AML-193 (cell line): Measurements from ENCODE around the gene ADK.
"Not testable (repeated sequence)": the region's sequence is repeated elsewhere in the genome, so short reads cannot be mapped to it uniquely, and the experiment has no call there.

Experiments used
- DNase-seq, 2 experiments: peaks; one replicate each; lab custom pipeline; 2025; lab: John Stamatoyannopoulos, UW

ADK gene

GRCh38 chr10:74425456-74426001, 274.5 kb downstream of the ADK start:
- no peak for DNase-seq

GRCh38 chr10:74431816-74432215, 280.8 kb downstream of the ADK start:
- DNase-seq: no peak

- no peak for DNase-seq
Measured at GRCh38 chr10:74432841-74433594, 282.0 kb downstream of the ADK start.

DNA sequence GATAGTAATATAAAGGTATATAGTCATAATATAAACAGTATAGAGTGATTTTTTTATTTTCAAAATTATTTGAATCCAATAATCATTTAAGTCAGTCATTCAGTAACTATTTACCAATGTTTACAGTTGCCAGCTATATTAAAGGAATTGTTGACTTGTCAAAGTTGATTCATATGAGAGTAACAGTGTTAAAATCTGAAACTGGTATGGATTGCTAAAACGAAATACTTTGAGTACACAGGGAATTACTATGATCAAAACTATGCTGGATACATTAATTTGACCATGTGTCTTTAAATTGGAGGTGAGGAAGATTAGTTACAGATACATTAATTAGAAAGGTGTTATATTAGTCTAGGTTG, 282.6 kb downstream of the ADK start:
- no peak for DNase-seq

GRCh38 chr10:74433993-74434392, 283.0 kb downstream of the ADK start:
- no peak for DNase-seq

DNA sequence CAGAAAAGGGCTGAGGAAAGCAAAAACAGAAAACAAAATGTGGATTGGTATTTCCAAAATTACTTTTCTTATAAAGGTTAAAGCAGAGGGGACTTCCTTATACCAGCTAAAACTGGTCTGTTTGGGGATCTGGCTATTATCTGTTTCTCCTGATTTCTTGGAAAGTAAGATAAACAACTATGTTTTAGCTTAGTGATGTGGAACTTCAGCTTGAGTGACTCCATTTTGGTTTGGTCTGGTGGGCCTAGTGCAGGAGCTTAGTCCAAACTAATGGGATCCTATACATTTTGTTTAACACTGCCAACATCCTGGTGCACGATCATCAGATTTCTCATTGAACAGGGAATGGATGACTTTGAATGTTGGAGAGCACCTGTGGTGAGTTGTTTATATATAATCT, 283.5 kb downstream of the ADK start:
- no peak for DNase-seq

- DNase-seq: no peak
Measured at GRCh38 chr10:74436523-74437170, 285.6 kb downstream of the ADK start.

DNA sequence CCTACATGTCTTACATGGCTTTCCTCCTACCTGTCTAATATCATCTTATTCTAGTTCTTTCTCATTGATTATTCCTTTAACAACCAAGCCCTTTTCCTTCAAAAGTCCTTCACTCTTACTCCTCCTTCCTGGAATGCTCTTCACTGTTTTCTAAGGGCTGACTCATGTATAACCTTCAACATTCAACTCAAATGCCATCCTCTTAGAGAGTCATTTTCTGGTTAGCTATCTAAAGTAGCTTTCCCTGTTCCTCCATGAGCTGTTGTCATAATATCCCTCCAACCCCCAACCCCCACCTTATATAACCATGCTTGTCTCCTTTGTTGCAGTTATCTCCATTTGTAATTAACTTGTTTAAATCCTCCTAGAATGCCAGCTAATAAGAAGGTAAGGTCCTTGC, 286.8 kb downstream of the ADK start:
- DNase-seq: no peak

DNA sequence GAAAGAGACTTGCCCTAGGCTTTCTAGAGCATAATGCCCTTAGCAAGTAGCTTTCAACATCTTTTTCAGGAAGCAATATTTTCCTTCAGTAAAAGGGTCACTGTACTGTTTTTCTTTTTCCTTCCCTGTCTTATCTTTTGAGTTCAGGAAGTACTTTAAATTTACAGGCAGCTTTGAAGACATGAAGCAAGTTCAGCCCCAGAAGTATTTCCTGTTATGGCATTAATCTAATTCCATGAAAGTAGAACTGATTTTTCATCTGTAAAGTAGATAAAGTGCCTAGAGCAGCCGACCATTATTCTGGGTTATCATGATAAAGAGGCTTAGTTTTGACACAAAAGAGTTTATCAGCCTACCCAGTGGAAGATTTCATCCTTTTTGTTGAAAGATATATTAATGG, 288.2 kb downstream of the ADK start:
- no peak for DNase-seq

DNA sequence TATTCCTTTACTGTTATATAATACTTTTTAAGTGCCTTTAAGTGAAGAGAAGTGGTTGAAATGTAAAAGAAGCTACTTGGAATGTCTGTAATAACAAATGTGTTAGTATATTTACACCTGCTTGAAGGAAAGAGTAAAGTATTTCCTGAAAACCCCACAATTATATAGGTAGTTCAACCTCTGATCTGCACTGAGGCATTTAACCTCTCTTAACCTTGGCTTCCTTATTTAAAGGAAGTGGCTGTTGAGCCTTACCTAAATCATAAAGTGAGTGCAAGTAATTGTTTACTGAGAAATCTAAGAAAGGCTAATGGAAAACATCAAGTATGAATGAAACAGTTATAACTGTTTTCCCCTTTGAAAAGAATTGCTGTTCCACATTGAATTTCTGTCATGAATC, 294.5 kb downstream of the ADK start:
- no peak for DNase-seq

- DNase-seq: no peak
Measured at GRCh38 chr10:74450602-74451001, 299.6 kb downstream of the ADK start.

DNA sequence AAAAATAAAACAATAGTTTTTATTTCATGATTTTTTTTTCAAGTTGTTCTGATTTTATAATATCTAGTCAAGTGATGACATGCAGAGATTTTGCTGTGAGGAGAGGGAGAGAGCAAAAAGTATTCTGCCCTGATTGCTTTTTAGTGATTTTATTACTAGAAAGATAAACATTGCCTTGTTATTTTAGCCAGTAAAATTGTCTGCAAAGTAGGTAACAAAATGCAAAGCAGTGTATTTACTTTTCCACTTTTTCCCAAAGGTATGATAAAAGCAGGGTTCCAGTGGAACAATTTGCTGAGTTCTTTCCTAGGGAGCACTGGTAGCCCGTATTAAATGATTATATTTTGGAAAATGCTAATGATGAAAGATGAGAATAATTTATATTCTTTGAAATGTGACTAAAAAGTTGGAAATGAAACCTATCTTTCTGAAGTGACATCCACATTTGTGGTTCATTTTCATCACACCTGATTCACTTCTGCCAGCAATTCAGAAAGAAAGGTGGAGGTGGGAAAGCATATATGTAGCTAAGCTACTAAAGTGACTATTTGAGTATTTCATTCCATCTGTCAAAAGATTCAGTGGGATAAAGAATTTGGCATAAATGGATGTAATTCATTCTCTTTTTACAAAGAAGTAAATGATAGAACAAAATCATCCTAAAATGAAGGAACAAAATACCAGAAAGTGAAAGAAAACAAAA, 300.3 kb downstream of the ADK start:
- DNase-seq: no peak

GRCh38 chr10:74453169-74453568, 302.1 kb downstream of the ADK start:
- DNase-seq: no peak

DNA sequence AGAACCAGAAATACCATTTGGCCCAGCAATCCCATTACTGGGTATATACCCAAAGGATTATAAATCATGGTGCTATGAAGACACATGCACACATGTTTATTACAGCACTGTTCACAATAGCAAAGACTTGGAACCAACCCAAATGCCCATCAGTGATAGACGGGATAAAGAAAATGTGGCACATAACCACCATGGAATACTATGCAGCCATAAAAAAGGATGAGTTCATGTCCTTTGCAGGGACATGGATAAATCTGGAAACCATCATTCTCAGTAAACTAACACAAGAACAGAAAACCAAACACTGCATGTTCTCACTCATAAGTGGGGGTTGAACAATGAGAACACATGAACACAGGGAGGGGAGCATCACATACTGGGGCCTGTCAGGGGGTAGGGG, 306.5 kb downstream of the ADK start:
- not testable (repeated sequence) for DNase-seq

DNA sequence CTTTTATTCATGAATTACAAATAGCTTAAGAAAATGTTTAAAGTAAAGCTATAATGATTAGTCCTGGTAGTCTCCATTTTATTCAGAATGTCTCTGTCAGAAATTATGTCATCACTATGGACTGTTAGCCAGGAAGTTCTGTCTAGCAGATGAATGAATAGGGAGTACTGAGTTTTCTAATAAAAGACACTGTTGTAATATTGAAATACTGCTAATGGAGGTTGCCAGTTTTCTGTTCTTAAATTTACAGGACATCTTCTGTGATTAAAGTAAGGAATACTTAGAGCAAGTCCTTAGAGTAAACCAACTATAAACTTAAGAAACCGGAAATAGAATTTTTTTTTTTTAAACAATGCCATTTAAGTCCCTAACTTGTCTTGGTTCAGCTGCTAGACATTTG, 309.8 kb downstream of the ADK start:
- no peak for DNase-seq

- no peak for DNase-seq
Measured at GRCh38 chr10:74474022-74474713, 323.1 kb downstream of the ADK start.

- DNase-seq: not testable (repeated sequence)
Measured at GRCh38 chr10:74476162-74476706, 325.2 kb downstream of the ADK start.

GRCh38 chr10:74480778-74481177, 329.8 kb downstream of the ADK start:
- DNase-seq: no peak

GRCh38 chr10:74483356-74483755, 332.3 kb downstream of the ADK start:
- DNase-seq: no peak

GRCh38 chr10:74485283-74485682, 334.3 kb downstream of the ADK start:
- DNase-seq: no peak

GRCh38 chr10:74486659-74487058, 335.6 kb downstream of the ADK start:
- no peak for DNase-seq

GRCh38 chr10:74488907-74489306, 337.9 kb downstream of the ADK start:
- DNase-seq: no peak
